GM12865 (cell line): ENCODE data around the gene C1RL.
"Not testable (repeated sequence)": the region's sequence is repeated elsewhere in the genome, so short reads cannot be mapped to it uniquely, and the experiment has no call there.

ENCODE experiments used
- DNase-seq: peaks from one replicate; pipeline ENCODE4 v3.0.0; 2010; ENCODE audit warnings: low read depth
- H3K4me3 ChIP-seq: 2 replicates; pipeline ENCODE4 v1.5.1; 2011; ENCODE audit warnings: mild to moderate bottlenecking, low read depth, low read length, control low read depth
- CTCF ChIP-seq: IDR thresholded peaks from 2 replicates; pipeline ENCODE4 v1.5.1; 2011; ENCODE audit warnings: low read length, control low read depth, low read depth, inconsistent platforms; ENCODE audit not compliant: insufficient read depth; ENCODE audit errors: missing control alignments

C1RL gene

GRCh38 chr12:7054925-7055324 is 54.1 kb downstream of the C1RL start:
- no peak overlapping the region for H3K4me3 ChIP-seq
- no peak for TF ChIP-seq CTCF
- DNase-seq, result no peak

- DNase-seq, H3K4me3 ChIP-seq: not testable (repeated sequence)
Observed at GRCh38 chr12:7049973-7050372, 59.0 kb downstream of the C1RL start.

- DNase-seq, H3K4me3 ChIP-seq: not testable (repeated sequence)
Observed at GRCh38 chr12:7049445-7049951, 59.5 kb downstream of the C1RL start.

GRCh38 chr12:7047306-7047705 is 61.7 kb downstream of the C1RL start:
- DNase-seq, result no peak
- TF ChIP-seq CTCF, result no peak
- no peak overlapping the region for H3K4me3 ChIP-seq

GRCh38 chr12:7046383-7047105 is 62.5 kb downstream of the C1RL start:
- no peak for DNase-seq
- H3K4me3 ChIP-seq, result no peak overlapping the region
- no peak for TF ChIP-seq CTCF

GRCh38 chr12:7045913-7046312 is 63.1 kb downstream of the C1RL start:
- DNase-seq, result peak; percentile 14
- H3K4me3 ChIP-seq, result no peak overlapping the region
- no peak for TF ChIP-seq CTCF
